Trophoblast cell (in vitro differentiated cells and primary cell): ENCODE measurements around the gene KIF1C.

Experiments
- DNase-seq, 2 donors: peaks; one replicate each; pipeline ENCODE4 v3.0.0-alpha.2; 2016
- H2AFZ ChIP-seq: 2 replicates; pipeline ENCODE4 v1.6.1; 2013; ENCODE audit warnings: low read length, moderate library complexity, mild to moderate bottlenecking; ENCODE audit not compliant: insufficient read depth, poor library complexity
- H2AK5ac ChIP-seq: 2 replicates; pipeline ENCODE4 v1.6.1; 2013; ENCODE audit warnings: mild to moderate bottlenecking, low read length
- H2BK120ac ChIP-seq: 2 replicates; pipeline ENCODE4 v1.6.1; 2013; ENCODE audit warnings: low read length, mild to moderate bottlenecking, moderate library complexity; ENCODE audit not compliant: insufficient read depth, poor library complexity
- H2BK12ac ChIP-seq: 2 replicates; pipeline ENCODE4 v1.6.1; 2013; ENCODE audit warnings: mild to moderate bottlenecking, low read length, moderate library complexity
- H2BK5ac ChIP-seq: 2 replicates; pipeline ENCODE4 v1.6.1; 2013; ENCODE audit warnings: low read length, low read depth, moderate library complexity, mild to moderate bottlenecking; ENCODE audit not compliant: poor library complexity
- H3K14ac ChIP-seq: 2 replicates; pipeline ENCODE4 v1.6.1; 2013; ENCODE audit warnings: mild to moderate bottlenecking, low read length
- H3K18ac ChIP-seq: 2 replicates; pipeline ENCODE4 v1.6.1; 2013; ENCODE audit warnings: mild to moderate bottlenecking, low read length
- H3K23ac ChIP-seq: 2 replicates; pipeline ENCODE4 v1.6.1; 2013; ENCODE audit warnings: low read length
- H3K27ac ChIP-seq: 2 replicates; pipeline ENCODE4 v1.5.1; 2013; ENCODE audit warnings: low read depth, mild to moderate bottlenecking, inconsistent platforms, low read length, moderate library complexity
- H3K27me3 ChIP-seq: 2 replicates; pipeline ENCODE4 v1.6.1; 2013; ENCODE audit warnings: inconsistent platforms, mild to moderate bottlenecking, low read length, moderate library complexity; ENCODE audit not compliant: insufficient read depth
- H3K36me3 ChIP-seq, 2 experiments: 1 replicate in 1 of 2; 2 replicates in 1 of 2; pipeline ENCODE4 v1.6.1; 2013; ENCODE audit warnings: low read length in 2 of 2, mild to moderate bottlenecking in 2 of 2, moderate library complexity in 1 of 2; ENCODE audit not compliant: insufficient read depth in 2 of 2, control insufficient read depth in 1 of 2
- H3K4ac ChIP-seq: 2 replicates; pipeline ENCODE4 v1.6.1; 2013; ENCODE audit warnings: low read depth, mild to moderate bottlenecking, low read length, moderate library complexity
- H3K4me1 ChIP-seq, 2 experiments: 1 replicate in 1 of 2; 2 replicates in 1 of 2; pipeline ENCODE4 v1.6.1; 2013; ENCODE audit warnings: low read length in 2 of 2, mild to moderate bottlenecking in 2 of 2, moderate library complexity in 1 of 2; ENCODE audit not compliant: insufficient read depth in 2 of 2, control insufficient read depth in 1 of 2
- H3K4me2 ChIP-seq: 2 replicates; pipeline ENCODE4 v1.6.1; 2013; ENCODE audit warnings: inconsistent platforms, mild to moderate bottlenecking, low read length, moderate library complexity
- H3K4me3 ChIP-seq: 2 replicates; pipeline ENCODE4 v1.5.1; 2013; ENCODE audit warnings: mild to moderate bottlenecking, low read depth, low read length, inconsistent platforms
- H3K79me1 ChIP-seq: one replicate; pipeline ENCODE4 v1.6.1; 2013; ENCODE audit warnings: low read length
- H3K79me2 ChIP-seq: 2 replicates; pipeline ENCODE4 v1.6.1; 2013; ENCODE audit warnings: low read length, mild to moderate bottlenecking; ENCODE audit not compliant: control insufficient read depth, insufficient read depth, poor library complexity
- H3K9ac ChIP-seq: 2 replicates; pipeline ENCODE4 v1.6.1; 2013; ENCODE audit warnings: mild to moderate bottlenecking, low read length
- H3K9me3 ChIP-seq: 2 replicates; pipeline ENCODE4 v1.6.1; 2013; ENCODE audit warnings: low read depth, mild to moderate bottlenecking, control low read depth, inconsistent platforms, low read length; ENCODE audit not compliant: insufficient read depth
- H4K12ac ChIP-seq: 2 replicates; pipeline ENCODE4 v1.6.1; 2013; ENCODE audit warnings: low read depth, mild to moderate bottlenecking, low read length, moderate library complexity
- H4K8ac ChIP-seq: 2 replicates; pipeline ENCODE4 v1.6.1; 2013; ENCODE audit warnings: low read depth, mild to moderate bottlenecking, low read length, moderate library complexity
- H4K91ac ChIP-seq: one replicate; pipeline ENCODE4 v1.6.1; 2013; ENCODE audit warnings: low read depth, mild to moderate bottlenecking, low read length, moderate library complexity
- WGBS: extraction: QIAGEN DNeasy Blood & Tissue Kit; methylation state at CpG from one replicate; pipeline ENCODE4 v1.1.7; 2013; ENCODE audit warnings: missing lambda C conversion rate; ENCODE audit not compliant: insufficient read length, insufficient coverage; ENCODE audit errors: extremely low coverage; 5-methylcytosine and 5-hydroxymethylcytosine counted together

KIF1C gene

GRCh38 chr17:5014357-5014756 is 16.6 kb downstream of the KIF1C start:
- H3K27ac ChIP-seq, result no peak overlapping the region
- DNase-seq, result no peak
- H4K91ac ChIP-seq, result no peak overlapping the region
- no peak overlapping the region for H3K18ac ChIP-seq
- no CpG with 5 or more reads among the region's 4 CpGs for WGBS
- H2AK5ac ChIP-seq, result no peak overlapping the region
- no peaks in the 10 kb centered on the region for H3K27me3 ChIP-seq
- peaks cover 52 to 58% of the 10 kb centered on the region in 2 experiments for H3K36me3 ChIP-seq
- H4K12ac ChIP-seq, result no peak overlapping the region
- no peak overlapping the region for H3K4me2 ChIP-seq
- no peak overlapping the region for H3K4ac ChIP-seq
- H3K79me1 ChIP-seq, result no peaks in the 10 kb centered on the region
- no peak overlapping the region for H3K23ac ChIP-seq
- H3K14ac ChIP-seq, result no peak overlapping the region
- H2AFZ ChIP-seq, result no peak overlapping the region
- H3K9me3 ChIP-seq, result no peaks in the 10 kb centered on the region
- no peak overlapping the region for H2BK120ac ChIP-seq
- no peak overlapping the region for H2BK5ac ChIP-seq
- H3K4me3 ChIP-seq, result no peak overlapping the region
- H3K4me1 ChIP-seq, result no peaks in the 10 kb centered on the region
- no peak overlapping the region for H2BK12ac ChIP-seq
- no peak overlapping the region for H4K8ac ChIP-seq
- no peak overlapping the region for H3K9ac ChIP-seq
- no peaks in the 10 kb centered on the region for H3K79me2 ChIP-seq

- Histone ChIP-seq H3K4me1 (no peaks in the 10 kb centered on the region), H2BK120ac (no peak overlapping the region), H4K91ac (no peak overlapping the region), H3K18ac (no peak overlapping the region), H3K27ac (no peak overlapping the region), H2BK12ac (no peak overlapping the region), H3K9me3 (no peaks in the 10 kb centered on the region), H2BK5ac (no peak overlapping the region), H3K4me3 (no peak overlapping the region), H3K14ac (no peak overlapping the region), H4K12ac (no peak overlapping the region), H3K27me3 (no peaks in the 10 kb centered on the region), H3K36me3 (peaks cover 68 to 71% of the 10 kb centered on the region in 2 experiments), H2AFZ (no peak overlapping the region), H4K8ac (no peak overlapping the region), H3K79me2 (no peaks in the 10 kb centered on the region), H3K23ac (no peak overlapping the region), H2AK5ac (no peak overlapping the region), H3K79me1 (no peaks in the 10 kb centered on the region), H3K9ac (no peak overlapping the region), H3K4ac (no peak overlapping the region), H3K4me2 (no peak overlapping the region)
- DNase-seq, result no peak
- no CpG with 5 or more reads among the region's 1 CpG for WGBS
Observed at GRCh38 chr17:5019475-5019956, 21.8 kb downstream of the KIF1C start.

- WGBS, result no CpG with 5 or more reads among the region's 20 CpGs
- no peak overlapping the region for H2BK12ac ChIP-seq
- no peaks in the 10 kb centered on the region for H3K4me1 ChIP-seq
- H3K4me2 ChIP-seq, result no peak overlapping the region
- no peak overlapping the region for H2AFZ ChIP-seq
- H3K4ac ChIP-seq, result no peak overlapping the region
- H4K8ac ChIP-seq, result no peak overlapping the region
- H4K91ac ChIP-seq, result no peak overlapping the region
- no peak for DNase-seq
- peaks cover 64 to 66% of the 10 kb centered on the region in 2 experiments for H3K36me3 ChIP-seq
- no peak overlapping the region for H3K9ac ChIP-seq
- H3K27ac ChIP-seq, result no peak overlapping the region
- no peak overlapping the region for H2BK120ac ChIP-seq
- no peak overlapping the region for H3K18ac ChIP-seq
- no peak overlapping the region for H3K4me3 ChIP-seq
- no peak overlapping the region for H4K12ac ChIP-seq
- no peak overlapping the region for H3K14ac ChIP-seq
- H2BK5ac ChIP-seq, result no peak overlapping the region
- no peak overlapping the region for H2AK5ac ChIP-seq
- no peaks in the 10 kb centered on the region for H3K9me3 ChIP-seq
- H3K79me1 ChIP-seq, result no peaks in the 10 kb centered on the region
- no peaks in the 10 kb centered on the region for H3K27me3 ChIP-seq
- H3K79me2 ChIP-seq, result no peaks in the 10 kb centered on the region
- no peak overlapping the region for H3K23ac ChIP-seq
Observed at GRCh38 chr17:5020502-5021023, 22.8 kb downstream of the KIF1C start.

GRCh38 chr17:5022171-5022711 is 24.5 kb downstream of the KIF1C start:
- Histone ChIP-seq H3K9me3 (no peaks in the 10 kb centered on the region), H3K27me3 (no peaks in the 10 kb centered on the region), H2AK5ac (no peak overlapping the region), H4K91ac (no peak overlapping the region), H3K36me3 (peaks cover 56 to 60% of the 10 kb centered on the region in 2 experiments), H3K23ac (no peak overlapping the region), H4K12ac (no peak overlapping the region), H3K4ac (no peak overlapping the region), H3K9ac (no peak overlapping the region), H2BK5ac (no peak overlapping the region), H3K4me1 (peaks cover 0 to 3% of the 10 kb centered on the region in 2 experiments), H3K18ac (no peak overlapping the region), H3K4me2 (no peak overlapping the region), H2BK12ac (no peak overlapping the region), H3K79me2 (no peaks in the 10 kb centered on the region), H3K27ac (no peak overlapping the region), H3K79me1 (no peaks in the 10 kb centered on the region), H4K8ac (no peak overlapping the region), H2AFZ (no peak overlapping the region), H3K4me3 (no peak overlapping the region), H3K14ac (no peak overlapping the region), H2BK120ac (no peak overlapping the region)
- WGBS, result no CpG with 5 or more reads among the region's 30 CpGs
- DNase-seq, result no peak
